HG02610 (cell line): ENCODE measurements around the gene RBFOX2.
"Not testable (repeated sequence)": the region's sequence is repeated elsewhere in the genome, so short reads cannot be mapped to it uniquely, and the experiment has no call there.

Experiments used
- ATAC-seq: cut with Tn5 transposase; IDR thresholded peaks from one replicate; pipeline ENCODE4 v1.9.1; 2021; ENCODE audit warnings: mild to moderate bottlenecking, moderate library complexity; ENCODE audit not compliant: unreplicated experiment

The RBFOX2 gene

DNA sequence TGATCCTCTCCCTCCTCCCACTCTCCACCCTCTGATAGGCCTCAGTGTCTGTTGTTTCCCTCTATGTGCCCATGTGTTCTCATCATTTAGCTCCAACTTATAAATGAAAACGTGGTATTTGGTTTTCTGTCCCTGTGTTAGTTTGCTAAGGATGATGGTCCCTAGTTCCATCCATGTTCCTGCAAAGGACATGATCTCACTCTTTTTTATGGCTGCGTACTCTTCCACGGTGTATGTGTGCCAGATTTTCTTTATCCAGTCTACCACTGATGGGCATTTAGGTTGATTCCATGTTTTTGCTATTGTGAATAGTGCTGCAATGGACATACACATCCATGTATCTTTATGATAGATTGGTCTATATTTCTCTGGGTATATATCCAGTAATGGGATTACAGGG lies 15.9 kb upstream of the RBFOX2 start:
- ATAC-seq: not testable (repeated sequence)

DNA sequence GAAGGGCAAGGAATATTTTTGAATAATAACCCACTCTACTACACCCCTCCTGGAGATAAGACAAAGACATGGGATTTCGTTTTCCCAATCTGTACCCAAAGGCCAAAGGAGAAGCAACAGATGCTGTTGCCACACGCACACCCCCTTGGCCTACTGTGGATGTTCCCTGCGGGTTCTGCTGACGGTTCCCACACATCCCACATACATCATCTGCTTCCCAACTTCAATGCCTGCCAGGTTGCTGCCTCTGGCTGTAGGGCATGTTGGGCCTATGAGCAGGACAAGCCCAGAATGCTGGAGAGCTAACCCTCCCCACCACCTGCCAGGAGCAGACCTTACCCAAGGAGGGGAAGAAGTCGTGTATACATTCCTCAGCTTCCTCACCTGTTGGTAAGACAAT lies 13.6 kb upstream of the RBFOX2 start:
- ATAC-seq: no peak

DNA sequence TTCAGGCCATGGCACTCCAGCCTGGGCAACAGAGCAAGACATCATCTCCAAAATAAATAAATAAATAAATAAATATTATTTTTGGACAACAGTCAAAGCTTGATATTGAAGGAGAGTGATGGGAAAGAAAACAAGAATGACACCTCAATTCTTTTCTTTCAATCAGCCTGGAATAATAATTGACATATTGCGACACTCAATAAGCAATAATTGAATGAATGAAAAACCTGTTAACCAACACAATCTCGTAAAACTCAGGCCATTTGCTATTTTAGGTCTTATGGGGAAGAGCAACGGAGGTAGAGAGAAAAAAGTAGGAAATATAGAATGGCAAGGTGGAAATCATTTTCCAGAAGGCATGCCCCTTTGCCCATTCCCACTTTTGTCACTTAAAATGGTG lies 10.5 kb upstream of the RBFOX2 start:
- ATAC-seq: no peak

DNA sequence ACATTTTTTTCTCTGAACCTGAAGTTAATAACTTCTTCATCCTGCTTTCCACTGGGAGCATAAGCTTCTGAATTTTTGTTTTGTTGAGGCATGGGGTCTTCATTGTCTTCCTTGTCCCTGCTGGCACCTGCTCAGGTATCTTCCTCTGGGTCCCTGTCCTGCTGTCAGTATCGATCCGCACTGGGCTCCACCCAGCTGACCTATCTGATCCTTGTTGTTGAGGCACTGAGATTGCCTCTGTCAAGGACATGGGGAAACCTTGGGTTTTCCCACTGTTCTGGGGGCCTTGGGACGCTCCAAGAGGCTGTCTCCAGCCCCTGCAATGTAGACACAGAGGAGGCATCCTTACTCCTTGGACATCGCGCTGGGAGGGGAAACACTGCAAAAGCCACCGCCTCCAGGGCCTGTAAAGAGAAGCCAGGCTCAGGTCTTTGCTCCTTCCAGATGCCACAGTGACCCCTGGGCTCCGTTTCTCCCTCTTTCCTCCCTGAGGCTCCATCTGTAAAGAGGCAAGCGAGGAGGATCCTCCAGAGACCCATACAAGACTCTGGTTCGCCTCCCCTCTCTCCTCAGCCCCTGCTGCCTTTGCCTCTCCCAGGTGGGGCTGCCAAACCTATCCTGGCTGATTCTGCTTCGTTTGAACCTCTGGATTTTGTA lies 8.6 kb upstream of the RBFOX2 start:
- no peak for ATAC-seq

DNA sequence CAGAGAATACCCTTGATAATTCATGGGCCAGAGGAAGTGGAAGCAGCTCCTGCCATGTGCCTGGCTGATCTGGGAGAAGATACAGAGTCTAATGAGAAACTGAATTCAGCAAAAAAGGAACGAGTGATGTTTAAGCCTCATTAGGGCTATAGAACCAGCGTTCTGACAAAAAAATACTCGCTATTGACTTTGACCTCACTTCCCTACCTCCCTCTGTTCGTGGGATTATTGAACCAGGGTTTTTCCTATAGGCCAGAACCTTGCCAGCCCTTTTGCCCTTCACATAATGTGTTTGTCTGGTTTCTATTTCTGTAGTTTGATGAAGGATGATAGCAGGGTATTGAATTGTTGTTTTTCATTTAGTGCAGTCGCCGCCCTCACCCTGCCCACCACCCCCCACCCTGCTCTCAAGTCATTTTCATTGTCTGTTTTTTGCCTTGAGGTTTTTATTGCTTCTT lies 7.6 kb upstream of the RBFOX2 start:
- no peak for ATAC-seq

DNA sequence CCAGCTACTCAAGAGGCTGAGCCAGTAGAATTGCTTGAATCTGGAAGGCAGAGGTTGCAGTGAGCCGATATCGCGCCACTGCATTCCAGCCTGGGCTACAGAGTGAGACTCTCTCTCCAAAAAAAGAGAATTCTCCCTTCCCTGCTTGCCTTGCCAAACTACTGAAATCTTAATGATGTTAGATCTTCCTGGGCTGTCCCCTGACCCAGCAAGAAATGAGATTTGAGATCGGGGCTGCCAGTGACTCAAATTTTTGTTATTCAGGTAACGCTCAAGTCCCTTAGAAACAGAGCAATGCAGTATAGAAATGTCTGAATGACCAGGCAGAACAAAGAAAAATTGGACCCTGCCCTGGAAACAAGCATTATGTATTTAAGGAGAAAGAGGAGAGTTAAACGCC lies 4.0 kb upstream of the RBFOX2 start:
- ATAC-seq: no peak

DNA sequence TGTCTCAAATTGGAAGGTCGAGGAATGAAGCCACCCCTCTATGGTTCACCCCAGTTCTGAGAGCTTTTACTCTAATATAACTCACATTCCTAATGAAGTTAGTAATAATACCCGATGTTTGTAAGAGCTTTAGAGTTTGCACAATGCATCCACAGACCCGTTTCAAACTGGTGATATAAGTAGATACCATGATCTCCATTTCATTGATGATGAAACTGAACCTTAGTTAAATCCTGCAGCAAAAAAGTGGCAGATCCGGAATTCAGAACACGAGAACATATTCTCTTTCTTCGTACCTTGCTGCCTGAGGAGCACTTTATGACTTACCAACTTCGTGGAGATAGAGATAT lies 757 bp upstream of the RBFOX2 start:
- ATAC-seq: no peak

DNA sequence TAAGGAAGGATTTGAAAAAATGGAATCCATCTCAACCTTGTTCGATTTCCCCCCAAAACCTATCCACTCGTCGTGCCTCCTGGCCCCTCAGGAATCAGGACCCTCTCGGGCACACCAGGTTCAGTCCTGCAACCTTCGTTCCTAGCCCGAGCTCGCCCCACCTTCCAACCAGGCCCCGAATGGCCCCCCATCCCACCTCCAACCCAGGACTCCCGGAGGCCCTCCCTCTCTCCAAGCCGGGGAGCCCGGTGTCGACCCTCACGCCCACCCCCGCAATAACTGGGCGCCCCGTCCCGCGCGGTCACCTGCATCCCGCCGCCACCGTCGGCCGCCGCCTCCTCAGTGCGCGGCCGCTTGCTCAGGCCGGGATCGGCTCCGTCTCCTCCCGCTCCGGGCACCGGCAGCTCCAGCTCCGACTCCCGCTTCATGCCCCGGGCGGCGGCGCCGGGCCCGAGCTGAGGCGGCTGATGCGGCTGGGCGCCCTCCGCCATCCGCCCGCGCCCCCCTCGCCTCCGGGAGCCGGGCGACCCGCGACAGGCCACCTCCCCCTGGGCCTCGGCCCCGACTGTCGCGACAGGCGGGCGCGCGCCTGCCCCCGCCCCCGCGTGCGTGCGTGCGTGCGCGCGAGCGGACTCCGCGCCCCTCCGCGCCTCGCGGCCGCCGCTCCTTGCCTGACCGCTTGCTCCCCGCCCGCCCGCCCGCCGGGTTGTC lies 534 bp downstream of the RBFOX2 start:
- no peak for ATAC-seq

DNA sequence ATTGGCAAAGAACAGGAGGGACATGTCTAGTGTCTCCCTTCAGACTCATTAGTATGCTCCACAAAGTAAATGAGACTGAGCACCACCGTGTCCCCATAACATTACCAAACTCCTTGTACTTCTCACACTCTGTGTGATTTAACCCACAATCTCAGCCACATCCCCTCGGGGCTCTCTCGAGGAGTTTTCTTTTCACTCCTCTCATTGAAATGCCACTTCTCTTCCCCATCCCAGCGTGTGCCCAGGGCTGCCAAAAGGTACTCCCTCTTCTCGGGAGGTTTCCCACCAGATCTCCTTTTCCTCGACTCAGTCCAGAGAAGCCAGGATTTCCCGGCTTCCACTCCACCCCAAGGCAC lies 1.1 kb downstream of the RBFOX2 start:
- ATAC-seq: no peak

DNA sequence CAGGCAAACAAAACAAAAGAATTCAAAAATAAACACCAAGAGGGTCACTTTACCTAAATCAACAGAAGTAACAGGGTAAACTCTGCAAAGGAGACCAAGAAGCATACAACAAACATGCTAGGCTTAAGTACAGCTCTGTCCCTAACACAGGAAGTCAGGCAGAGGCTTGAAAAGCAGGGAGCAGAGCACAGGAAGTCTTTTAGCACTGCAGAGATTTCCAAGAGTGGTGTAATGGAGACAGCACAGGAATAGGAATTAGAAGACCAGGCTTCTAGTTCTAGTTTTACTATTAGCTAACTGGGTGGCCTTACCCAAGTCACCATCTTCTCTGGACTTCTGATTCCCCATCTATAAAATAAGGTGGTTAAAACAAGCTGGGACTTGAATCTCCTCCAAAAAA lies 1.9 kb downstream of the RBFOX2 start:
- ATAC-seq: no peak

DNA sequence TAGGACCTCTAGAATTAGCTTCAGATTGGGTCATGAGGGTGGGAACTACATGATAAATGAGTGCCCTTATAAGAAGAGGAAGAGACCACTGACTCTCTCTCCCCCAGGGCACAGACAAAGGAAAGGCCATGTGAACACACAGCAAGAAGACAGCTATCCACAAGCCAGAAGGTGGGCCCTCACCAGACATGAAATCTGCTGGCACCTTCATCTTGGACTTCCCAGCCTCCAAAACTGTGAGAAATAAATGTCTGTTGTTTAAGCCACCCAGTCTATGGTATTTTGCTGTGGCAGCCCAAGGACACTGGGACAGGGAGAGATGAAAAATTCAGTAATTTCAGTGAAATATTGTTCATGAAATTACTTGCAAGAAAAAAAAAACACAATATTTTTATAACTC lies 5.9 kb downstream of the RBFOX2 start:
- ATAC-seq: no peak

DNA sequence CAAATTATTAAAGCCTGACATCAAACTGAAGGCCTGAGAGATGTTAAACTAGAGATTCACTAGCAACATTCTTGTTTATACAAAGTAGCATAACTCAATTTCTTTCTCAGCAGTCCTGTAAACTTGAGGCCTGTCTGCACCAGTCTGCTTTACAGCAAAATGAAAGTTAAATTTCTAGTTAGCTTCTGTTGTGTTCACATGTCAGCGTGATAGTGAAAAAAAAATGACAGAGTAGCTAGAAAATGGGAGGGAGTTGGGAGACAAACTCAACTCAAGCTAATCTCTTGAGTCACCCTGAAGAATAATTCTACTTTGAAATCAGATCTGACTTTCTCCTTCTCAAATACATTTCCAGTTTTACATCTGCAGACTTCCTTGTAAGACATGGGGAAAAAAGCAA lies 6.5 kb downstream of the RBFOX2 start:
- no peak for ATAC-seq

DNA sequence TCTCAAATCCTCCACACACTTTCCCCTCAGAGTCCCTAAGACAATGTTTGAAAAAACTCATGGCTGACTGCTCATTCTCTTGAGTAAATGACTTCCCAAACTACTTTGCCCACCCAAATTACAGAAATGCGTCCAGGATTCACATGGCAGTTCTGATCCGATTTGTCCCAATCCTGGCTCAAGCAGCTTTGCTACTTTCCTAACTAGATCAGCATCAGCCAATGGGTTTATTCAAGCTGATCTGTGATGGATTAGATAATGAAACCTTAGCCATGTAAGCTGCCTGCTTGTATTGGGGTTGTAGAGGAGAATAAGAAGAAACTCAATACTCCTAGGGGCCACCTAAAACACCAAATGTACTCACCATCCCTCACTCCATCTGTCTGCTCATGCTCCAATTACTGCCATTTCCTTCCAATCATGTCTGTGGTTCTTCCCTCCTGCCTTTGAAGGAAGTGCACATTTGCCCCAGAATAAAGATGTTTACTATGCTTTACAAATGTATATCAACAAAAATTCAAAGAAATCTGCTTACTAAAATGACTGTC lies 6.9 kb downstream of the RBFOX2 start:
- ATAC-seq: no peak

DNA sequence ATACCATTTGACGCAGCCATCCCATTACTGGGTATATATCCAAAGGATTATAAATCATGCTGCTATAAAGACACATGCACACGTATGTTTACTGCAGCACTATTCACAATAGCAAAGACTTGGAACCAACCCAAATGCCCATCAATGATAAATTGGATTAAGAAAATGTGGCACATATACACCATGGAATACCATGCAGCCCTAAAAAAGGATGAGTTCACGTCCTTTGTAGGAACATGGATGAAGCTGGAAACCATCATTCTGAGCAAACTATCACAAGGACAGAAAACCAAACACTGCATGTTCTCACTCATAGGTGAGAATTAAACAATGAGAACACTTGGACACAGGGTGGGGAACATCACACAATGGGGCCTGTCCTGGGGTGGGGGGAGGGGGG lies 7.8 kb downstream of the RBFOX2 start:
- not testable (repeated sequence) for ATAC-seq

DNA sequence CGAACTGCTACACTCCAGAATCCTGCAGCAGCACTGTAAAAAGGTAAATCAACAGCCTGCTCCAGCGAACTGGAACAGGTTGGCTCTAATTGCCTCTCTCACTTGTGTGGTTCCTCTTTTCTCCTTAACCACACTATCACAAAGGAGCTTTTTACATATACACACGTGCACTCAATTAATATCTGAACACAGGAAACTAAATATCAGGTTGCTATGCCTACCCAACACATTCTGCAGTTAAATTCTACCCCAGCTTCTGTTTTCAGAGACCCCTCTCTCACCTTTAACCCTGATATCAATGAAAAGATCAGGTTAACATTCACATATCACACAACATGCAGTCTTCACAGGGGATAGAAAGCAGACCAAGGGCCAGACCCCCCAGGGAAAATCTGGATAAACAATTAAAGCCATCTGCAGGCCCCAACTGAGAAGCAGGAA lies 11.0 kb downstream of the RBFOX2 start:
- no peak for ATAC-seq

DNA sequence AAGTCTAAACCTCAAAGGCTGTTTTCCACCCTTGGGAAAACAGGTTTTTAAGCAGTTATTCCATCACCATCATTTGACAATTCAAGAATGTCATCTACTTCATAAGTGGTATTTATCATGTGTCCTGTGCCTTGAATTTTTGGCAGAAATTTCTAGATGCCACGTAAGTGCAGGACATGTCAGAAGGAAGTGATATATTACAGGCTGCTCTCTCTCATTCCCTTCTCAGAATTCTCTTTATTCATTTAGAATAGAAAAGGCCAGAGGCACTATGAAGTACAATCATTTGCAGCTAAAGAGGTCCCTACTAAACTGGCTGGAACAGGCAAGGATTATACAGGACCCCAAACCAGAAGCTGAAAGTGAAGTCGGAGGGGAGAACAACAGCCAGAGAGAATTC lies 11.9 kb downstream of the RBFOX2 start:
- ATAC-seq: no peak

DNA sequence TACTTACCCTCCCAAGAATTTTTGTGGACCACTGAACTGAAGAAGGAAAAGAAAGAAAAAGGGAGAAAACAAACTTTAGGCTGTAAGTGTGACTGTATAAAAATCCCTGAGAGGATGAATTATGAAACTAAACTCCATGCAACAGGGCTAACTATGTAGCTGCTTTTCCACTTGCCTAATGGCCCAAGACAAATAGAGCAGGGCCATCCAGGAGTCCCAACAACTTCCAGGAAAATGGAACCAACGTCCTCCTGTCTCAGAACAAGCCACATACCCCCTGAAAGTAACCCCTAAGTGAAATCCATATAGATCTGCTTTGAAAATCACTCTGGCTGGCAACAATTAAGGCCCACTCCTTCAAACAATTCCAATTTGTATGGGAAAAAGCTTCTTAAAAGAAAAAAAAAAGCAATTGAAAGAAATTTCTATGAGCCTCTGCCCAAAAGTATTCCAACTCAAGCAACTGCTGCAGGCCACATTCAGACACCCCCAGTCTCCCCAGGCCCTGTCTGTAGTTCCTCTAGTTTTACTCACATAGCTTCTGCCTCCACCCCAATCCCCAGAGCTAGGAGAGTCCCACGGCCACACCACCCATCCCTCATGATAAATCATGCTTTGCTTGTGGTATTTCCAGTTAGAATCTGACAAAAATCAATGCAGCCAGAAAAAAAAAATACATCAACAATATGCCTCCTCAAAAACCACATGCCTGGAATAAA lies 12.7 kb downstream of the RBFOX2 start:
- no peak for ATAC-seq

DNA sequence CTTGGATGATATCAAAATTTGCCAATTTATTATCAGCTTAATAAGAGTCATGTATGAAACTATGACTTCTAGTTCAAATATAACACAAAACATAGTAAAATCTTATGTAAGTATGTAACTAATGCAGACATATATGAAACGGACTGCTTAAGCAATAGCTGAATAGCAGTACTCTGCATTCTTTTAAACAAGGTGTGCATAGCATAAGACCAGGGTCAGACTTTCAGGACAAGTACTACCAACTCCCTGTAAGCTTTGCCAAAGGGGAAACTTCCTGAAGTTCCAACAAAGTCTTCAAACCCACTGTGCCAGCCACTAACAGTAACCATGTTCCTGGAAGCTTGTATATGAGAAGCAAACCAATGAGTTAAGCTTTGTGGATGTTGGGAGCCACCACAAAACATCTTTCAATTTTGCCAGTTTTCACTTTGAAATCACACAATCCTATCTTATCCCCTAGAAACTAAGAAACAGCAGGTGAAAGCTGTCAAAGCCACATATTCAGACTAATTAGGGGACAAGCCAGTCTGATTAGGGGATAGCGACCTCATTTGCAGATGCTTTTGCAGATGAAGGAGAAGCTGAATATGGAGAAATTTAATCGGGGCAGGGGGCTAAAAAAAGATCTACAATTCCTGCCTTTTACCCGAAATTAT lies 13.3 kb downstream of the RBFOX2 start:
- no peak for ATAC-seq

DNA sequence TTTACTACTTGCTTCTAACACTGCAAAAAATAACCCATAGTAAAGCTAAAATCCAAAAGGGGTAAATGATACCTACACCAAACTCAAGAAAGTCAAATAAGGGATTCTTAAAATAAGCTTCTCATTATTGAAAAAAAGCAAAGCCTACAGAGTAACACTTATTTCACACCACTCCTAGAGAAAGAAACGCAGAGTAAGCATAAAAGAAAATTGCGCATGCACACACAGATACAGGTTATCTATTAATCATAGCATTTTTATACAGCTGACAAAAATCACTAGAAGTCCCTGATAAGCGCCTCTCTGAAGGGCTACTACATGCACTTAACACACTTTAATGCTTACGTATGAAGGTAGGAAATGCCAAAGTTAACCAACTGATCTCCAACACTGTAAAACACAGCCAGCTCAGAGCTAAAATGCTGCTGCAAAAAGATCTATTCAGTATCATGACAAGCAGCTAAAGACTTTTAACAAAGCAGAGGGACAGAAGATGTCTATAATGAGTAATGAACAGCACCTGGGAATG lies 14.0 kb downstream of the RBFOX2 start:
- no peak for ATAC-seq

DNA sequence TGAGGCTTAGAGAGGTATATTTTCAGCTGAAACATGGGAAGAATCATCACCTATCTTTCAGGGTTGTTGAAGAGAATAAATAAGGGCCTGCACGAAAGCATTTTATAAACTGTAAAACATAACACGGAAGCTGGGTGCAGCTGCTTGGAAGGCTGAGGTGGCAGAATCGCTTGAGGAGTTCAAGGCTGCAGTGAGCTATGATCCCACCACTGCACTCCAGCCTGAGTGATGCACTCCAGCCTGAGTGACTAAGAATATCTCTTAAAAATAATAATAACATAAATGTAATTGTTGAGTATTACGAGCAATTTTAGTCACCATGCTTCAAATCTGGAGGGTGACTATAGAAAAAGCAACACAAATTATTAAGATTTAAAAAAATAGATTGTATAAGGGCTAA lies 16.3 kb downstream of the RBFOX2 start:
- ATAC-seq: no peak

DNA sequence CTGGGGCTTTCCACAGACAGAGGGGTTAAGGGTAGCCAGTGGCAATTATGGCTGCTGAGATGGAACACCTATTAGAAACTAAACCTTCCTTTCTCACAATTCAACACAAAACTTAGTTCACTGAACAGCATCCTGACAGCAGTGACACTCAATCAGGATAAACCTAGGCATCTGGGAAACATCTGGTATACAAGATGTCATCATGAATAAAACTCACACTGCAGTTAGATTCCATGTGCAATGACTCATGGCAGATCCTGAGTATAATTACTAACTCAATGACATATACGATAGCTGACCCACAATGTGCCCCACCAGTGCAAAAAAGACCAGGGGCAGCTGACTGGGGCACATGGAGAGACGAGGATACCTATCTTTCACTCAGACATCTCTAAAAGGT lies 17.7 kb downstream of the RBFOX2 start:
- ATAC-seq: no peak
